WTC11 (cell line): ENCODE measurements around the gene CEP250.

ENCODE experiments used
- CTCF ChIP-seq: fragments of 200-600 bp; IDR thresholded peaks from 2 replicates; pipeline ENCODE4 v1.8.0; 2022; ENCODE audit warnings: antibody characterized with exemption
- TCF7 ChIP-seq: sonication (generic); formaldehyde crosslinking; IDR thresholded peaks from 2 replicates; pipeline ENCODE4 v1.8.0; 2022; ENCODE audit warnings: mild to moderate bottlenecking, low read depth, missing genetic modification reagents, moderate library complexity
- TEAD4 ChIP-seq: sonication (generic); formaldehyde crosslinking; IDR thresholded peaks from 2 replicates; pipeline ENCODE4 v1.8.0; 2022; ENCODE audit warnings: mild to moderate bottlenecking, missing genetic modification reagents
- TF ChIP-seq, protein P1 (sequence below): sonication (generic); formaldehyde crosslinking; IDR thresholded peaks from 2 replicates; pipeline ENCODE4 v1.8.0; 2023; ENCODE audit warnings: mild to moderate bottlenecking, missing genetic modification reagents
- TF ChIP-seq, protein P2 (sequence below): sonication (generic); formaldehyde crosslinking; IDR thresholded peaks from 2 replicates; pipeline ENCODE4 v1.8.0; 2022; ENCODE audit warnings: mild to moderate bottlenecking, missing genetic modification reagents

DNA sequence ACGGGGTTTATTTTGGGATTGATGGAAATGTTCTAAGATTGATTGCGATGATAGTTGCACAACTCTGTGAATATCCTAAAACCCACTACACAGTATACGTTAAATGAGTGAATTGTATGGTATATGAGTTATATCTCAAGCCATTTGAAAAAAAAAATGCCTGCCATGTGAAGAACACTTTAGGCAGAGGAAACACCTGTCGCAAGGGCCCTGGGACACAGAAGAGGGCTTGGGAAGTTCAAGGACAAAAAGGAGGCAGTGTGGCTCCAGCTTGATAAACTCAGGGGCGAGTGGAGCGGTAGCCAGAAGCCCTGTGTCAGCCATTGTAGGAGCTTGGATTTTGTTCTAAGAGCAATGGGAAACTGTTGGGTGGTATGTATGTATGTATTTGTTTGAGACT, 37.0 kb downstream of the CEP250 start:
- TF ChIP-seq, protein P1, sequence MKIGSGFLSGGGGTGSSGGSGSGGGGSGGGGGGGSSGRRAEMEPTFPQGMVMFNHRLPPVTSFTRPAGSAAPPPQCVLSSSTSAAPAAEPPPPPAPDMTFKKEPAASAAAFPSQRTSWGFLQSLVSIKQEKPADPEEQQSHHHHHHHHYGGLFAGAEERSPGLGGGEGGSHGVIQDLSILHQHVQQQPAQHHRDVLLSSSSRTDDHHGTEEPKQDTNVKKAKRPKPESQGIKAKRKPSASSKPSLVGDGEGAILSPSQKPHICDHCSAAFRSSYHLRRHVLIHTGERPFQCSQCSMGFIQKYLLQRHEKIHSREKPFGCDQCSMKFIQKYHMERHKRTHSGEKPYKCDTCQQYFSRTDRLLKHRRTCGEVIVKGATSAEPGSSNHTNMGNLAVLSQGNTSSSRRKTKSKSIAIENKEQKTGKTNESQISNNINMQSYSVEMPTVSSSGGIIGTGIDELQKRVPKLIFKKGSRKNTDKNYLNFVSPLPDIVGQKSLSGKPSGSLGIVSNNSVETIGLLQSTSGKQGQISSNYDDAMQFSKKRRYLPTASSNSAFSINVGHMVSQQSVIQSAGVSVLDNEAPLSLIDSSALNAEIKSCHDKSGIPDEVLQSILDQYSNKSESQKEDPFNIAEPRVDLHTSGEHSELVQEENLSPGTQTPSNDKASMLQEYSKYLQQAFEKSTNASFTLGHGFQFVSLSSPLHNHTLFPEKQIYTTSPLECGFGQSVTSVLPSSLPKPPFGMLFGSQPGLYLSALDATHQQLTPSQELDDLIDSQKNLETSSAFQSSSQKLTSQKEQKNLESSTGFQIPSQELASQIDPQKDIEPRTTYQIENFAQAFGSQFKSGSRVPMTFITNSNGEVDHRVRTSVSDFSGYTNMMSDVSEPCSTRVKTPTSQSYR (CRISPR knock-in tag) = no peak
- TF ChIP-seq CTCF (no peak), TCF7 (CRISPR knock-in tag) (no peak), TEAD4 (CRISPR knock-in tag) (no peak)
- TF ChIP-seq, protein P2, sequence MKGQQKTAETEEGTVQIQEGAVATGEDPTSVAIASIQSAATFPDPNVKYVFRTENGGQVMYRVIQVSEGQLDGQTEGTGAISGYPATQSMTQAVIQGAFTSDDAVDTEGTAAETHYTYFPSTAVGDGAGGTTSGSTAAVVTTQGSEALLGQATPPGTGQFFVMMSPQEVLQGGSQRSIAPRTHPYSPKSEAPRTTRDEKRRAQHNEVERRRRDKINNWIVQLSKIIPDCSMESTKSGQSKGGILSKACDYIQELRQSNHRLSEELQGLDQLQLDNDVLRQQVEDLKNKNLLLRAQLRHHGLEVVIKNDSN (CRISPR knock-in tag) = no peak
